Glutamatergic neuron (in vitro differentiated cells): Measurements from ENCODE around the gene STH. TPM values are rescaled to one million over a fixed set of nuclear protein-coding genes. Genes with fewer than 3 reads are reported as not detected.
A peak's percentile ranks its signal among the peaks of the same experiment; 100 is the strongest.

Experiments
- DNase-seq: peaks from one replicate; pipeline ENCODE4 v3.0.0; 2022
- H3K27ac Mint-ChIP-seq: one replicate; pipeline ENCODE4 v1.8.0; 2020; ENCODE audit warnings: mild to moderate bottlenecking, mixed read lengths, inconsistent platforms; ENCODE audit not compliant: unreplicated experiment
- H3K27me3 Mint-ChIP-seq: one replicate; pipeline ENCODE4 v1.8.0; 2020; ENCODE audit warnings: mild to moderate bottlenecking, moderate library complexity, mixed read lengths, inconsistent platforms; ENCODE audit not compliant: unreplicated experiment
- H3K36me3 Mint-ChIP-seq: one replicate; pipeline ENCODE4 v1.8.0; 2020; ENCODE audit warnings: mild to moderate bottlenecking, mixed read lengths, inconsistent platforms; ENCODE audit not compliant: unreplicated experiment
- H3K4me1 Mint-ChIP-seq: one replicate; pipeline ENCODE4 v1.8.0; 2020; ENCODE audit warnings: mild to moderate bottlenecking, low read depth, mixed read lengths, inconsistent platforms; ENCODE audit not compliant: unreplicated experiment
- H3K4me3 Mint-ChIP-seq: one replicate; pipeline ENCODE4 v1.8.0; 2020; ENCODE audit warnings: mild to moderate bottlenecking, mixed read lengths, inconsistent platforms; ENCODE audit not compliant: unreplicated experiment
- H3K9me3 Mint-ChIP-seq: one replicate; pipeline ENCODE4 v1.8.0; 2020; ENCODE audit warnings: mild to moderate bottlenecking, moderate library complexity, mixed read lengths, inconsistent platforms; ENCODE audit not compliant: unreplicated experiment
- total RNA-seq: library from RNA; stranded (reverse); fragmentation: NEBNext Ultra II Directional; extraction: Animal tissue kit (Norgen Biotek cat#: 25700); gene quantifications from one replicate; pipeline ENCODE4 v1.2.1, GENCODE V29; 2021; ENCODE audit not compliant: unreplicated experiment
- TF ChIP-seq, protein P1 (sequence below): fragments of 200-600 bp; sonication (generic); IDR thresholded peaks from one replicate; pipeline ENCODE4 v1.5.0; 2021; ENCODE audit not compliant: partially characterized antibody, unreplicated experiment

The STH gene
- total RNA-seq, 1 donor from 2014 or later = 4.1 TPM

DNA sequence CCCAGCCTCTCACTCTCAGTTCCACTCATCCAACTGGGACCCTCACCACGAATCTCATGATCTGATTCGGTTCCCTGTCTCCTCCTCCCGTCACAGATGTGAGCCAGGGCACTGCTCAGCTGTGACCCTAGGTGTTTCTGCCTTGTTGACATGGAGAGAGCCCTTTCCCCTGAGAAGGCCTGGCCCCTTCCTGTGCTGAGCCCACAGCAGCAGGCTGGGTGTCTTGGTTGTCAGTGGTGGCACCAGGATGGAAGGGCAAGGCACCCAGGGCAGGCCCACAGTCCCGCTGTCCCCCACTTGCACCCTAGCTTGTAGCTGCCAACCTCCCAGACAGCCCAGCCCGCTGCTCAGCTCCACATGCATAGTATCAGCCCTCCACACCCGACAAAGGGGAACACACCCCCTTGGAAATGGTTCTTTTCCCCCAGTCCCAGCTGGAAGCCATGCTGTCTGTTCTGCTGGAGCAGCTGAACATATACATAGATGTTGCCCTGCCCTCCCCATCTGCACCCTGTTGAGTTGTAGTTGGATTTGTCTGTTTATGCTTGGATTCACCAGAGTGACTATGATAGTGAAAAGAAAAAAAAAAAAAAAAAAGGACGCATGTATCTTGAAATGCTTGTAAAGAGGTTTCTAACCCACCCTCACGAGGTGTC, 26.6 kb downstream of the STH start:
- peaks cover 16% of the 10 kb centered on the region for H3K9me3 Mint-ChIP-seq
- DNase-seq = no peak
- peak overlapping the region; percentile 49 for H3K27ac Mint-ChIP-seq
- TF ChIP-seq, protein P1, sequence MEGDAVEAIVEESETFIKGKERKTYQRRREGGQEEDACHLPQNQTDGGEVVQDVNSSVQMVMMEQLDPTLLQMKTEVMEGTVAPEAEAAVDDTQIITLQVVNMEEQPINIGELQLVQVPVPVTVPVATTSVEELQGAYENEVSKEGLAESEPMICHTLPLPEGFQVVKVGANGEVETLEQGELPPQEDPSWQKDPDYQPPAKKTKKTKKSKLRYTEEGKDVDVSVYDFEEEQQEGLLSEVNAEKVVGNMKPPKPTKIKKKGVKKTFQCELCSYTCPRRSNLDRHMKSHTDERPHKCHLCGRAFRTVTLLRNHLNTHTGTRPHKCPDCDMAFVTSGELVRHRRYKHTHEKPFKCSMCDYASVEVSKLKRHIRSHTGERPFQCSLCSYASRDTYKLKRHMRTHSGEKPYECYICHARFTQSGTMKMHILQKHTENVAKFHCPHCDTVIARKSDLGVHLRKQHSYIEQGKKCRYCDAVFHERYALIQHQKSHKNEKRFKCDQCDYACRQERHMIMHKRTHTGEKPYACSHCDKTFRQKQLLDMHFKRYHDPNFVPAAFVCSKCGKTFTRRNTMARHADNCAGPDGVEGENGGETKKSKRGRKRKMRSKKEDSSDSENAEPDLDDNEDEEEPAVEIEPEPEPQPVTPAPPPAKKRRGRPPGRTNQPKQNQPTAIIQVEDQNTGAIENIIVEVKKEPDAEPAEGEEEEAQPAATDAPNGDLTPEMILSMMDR = no peak
- peak overlapping the region; percentile 1 for H3K4me3 Mint-ChIP-seq
- H3K36me3 Mint-ChIP-seq = no peaks in the 10 kb centered on the region
- H3K4me1 Mint-ChIP-seq = peaks cover 44% of the 10 kb centered on the region
- H3K27me3 Mint-ChIP-seq = peaks cover 15% of the 10 kb centered on the region

DNA sequence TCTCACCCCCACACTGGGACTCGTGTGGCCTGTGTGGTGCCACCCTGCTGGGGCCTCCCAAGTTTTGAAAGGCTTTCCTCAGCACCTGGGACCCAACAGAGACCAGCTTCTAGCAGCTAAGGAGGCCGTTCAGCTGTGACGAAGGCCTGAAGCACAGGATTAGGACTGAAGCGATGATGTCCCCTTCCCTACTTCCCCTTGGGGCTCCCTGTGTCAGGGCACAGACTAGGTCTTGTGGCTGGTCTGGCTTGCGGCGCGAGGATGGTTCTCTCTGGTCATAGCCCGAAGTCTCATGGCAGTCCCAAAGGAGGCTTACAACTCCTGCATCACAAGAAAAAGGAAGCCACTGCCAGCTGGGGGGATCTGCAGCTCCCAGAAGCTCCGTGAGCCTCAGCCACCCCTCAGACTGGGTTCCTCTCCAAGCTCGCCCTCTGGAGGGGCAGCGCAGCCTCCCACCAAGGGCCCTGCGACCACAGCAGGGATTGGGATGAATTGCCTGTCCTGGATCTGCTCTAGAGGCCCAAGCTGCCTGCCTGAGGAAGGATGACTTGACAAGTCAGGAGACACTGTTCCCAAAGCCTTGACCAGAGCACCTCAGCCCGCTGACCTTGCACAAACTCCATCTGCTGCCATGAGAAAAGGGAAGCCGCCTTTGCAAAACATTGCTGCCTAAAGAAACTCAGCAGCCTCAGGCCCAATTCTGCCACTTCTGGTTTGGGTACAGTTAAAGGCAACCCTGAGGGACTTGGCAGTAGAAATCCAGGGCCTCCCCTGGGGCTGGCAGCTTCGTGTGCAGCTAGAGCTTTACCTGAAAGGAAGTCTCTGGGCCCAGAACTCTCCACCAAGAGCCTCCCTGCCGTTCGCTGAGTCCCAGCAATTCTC, 27.4 kb downstream of the STH start:
- DNase-seq = no peak
- H3K27me3 Mint-ChIP-seq = peaks cover 16% of the 10 kb centered on the region
- H3K36me3 Mint-ChIP-seq = no peaks in the 10 kb centered on the region
- H3K4me3 Mint-ChIP-seq = no peak overlapping the region
- peaks cover 16% of the 10 kb centered on the region for H3K9me3 Mint-ChIP-seq
- peak overlapping the region; percentile 48 for H3K27ac Mint-ChIP-seq
- TF ChIP-seq, protein P1 = no peak
- H3K4me1 Mint-ChIP-seq = peaks cover 48% of the 10 kb centered on the region

DNA sequence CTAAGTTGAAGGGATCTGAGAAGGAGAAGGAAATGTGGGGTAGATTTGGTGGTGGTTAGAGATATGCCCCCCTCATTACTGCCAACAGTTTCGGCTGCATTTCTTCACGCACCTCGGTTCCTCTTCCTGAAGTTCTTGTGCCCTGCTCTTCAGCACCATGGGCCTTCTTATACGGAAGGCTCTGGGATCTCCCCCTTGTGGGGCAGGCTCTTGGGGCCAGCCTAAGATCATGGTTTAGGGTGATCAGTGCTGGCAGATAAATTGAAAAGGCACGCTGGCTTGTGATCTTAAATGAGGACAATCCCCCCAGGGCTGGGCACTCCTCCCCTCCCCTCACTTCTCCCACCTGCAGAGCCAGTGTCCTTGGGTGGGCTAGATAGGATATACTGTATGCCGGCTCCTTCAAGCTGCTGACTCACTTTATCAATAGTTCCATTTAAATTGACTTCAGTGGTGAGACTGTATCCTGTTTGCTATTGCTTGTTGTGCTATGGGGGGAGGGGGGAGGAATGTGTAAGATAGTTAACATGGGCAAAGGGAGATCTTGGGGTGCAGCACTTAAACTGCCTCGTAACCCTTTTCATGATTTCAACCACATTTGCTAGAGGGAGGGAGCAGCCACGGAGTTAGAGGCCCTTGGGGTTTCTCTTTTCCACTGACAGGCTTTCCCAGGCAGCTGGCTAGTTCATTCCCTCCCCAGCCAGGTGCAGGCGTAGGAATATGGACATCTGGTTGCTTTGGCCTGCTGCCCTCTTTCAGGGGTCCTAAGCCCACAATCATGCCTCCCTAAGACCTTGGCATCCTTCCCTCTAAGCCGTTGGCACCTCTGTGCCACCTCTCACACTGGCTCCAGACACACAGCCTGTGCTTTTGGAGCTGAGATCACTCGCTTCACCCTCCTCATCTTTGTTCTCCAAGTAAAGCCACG, 28.3 kb downstream of the STH start:
- DNase-seq = no peak
- Mint-ChIP-seq H3K4me3 (peak overlapping the region; percentile 13), H3K27me3 (peaks cover 16% of the 10 kb centered on the region), H3K36me3 (no peaks in the 10 kb centered on the region), H3K4me1 (peaks cover 48% of the 10 kb centered on the region), H3K9me3 (peaks cover 16% of the 10 kb centered on the region), H3K27ac (peak overlapping the region; percentile 59)
- TF ChIP-seq, protein P1 = no peak

DNA sequence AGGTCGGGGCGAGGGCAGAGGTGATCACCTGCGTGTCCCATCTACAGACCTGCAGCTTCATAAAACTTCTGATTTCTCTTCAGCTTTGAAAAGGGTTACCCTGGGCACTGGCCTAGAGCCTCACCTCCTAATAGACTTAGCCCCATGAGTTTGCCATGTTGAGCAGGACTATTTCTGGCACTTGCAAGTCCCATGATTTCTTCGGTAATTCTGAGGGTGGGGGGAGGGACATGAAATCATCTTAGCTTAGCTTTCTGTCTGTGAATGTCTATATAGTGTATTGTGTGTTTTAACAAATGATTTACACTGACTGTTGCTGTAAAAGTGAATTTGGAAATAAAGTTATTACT, 28.9 kb downstream of the STH start:
- peaks cover 17% of the 10 kb centered on the region for H3K9me3 Mint-ChIP-seq
- H3K4me3 Mint-ChIP-seq = no peak overlapping the region
- H3K4me1 Mint-ChIP-seq = peaks cover 48% of the 10 kb centered on the region
- TF ChIP-seq, protein P1 = no peak
- DNase-seq = no peak
- H3K27me3 Mint-ChIP-seq = peaks cover 16% of the 10 kb centered on the region
- no peaks in the 10 kb centered on the region for H3K36me3 Mint-ChIP-seq
- peak overlapping the region; percentile 59 for H3K27ac Mint-ChIP-seq
